Sigmoid colon (tissue), 7 donors: Measurements from ENCODE around the gene BST1. TPM values are rescaled to one million over a fixed set of nuclear protein-coding genes. Genes with fewer than 3 reads are reported as not detected.

Experiments
- DNase-seq: peaks from one replicate; pipeline ENCODE4 v3.0.0-alpha.2; 2019
- H3K27ac ChIP-seq, 4 donors: fragments of 200-600 bp; sonication (generic); one replicate each; pipeline ENCODE4 v1.5.1; 2016 to 2019; ENCODE audit warnings: mild to moderate bottlenecking in 1 of 4
- H3K27me3 ChIP-seq, 3 donors: fragments of 200-600 bp; sonication (generic); one replicate each; pipeline ENCODE4 v1.5.1; 2019; ENCODE audit warnings: mild to moderate bottlenecking in 1 of 3
- H3K36me3 ChIP-seq, 4 donors: fragments of 200-600 bp; sonication (generic); one replicate each; pipeline ENCODE4 v1.5.1; 2016 to 2019
- H3K4me1 ChIP-seq, 4 donors: fragments of 200-600 bp; sonication (generic); one replicate each; pipeline ENCODE4 v1.5.1; 2017 to 2019
- H3K4me3 ChIP-seq, 4 donors: fragments of 200-600 bp; sonication (generic); one replicate each; pipeline ENCODE4 v1.5.1; 2017 to 2019; ENCODE audit warnings: mild to moderate bottlenecking in 2 of 4, moderate library complexity in 1 of 4
- H3K9me3 ChIP-seq, 4 donors: fragments of 200-600 bp in 3 of 4; sonication (generic) in 3 of 4; one replicate each; pipeline versions ENCODE4 v1.5.1 to v1.6.1; 2013 to 2019
- CTCF ChIP-seq, 4 experiments: fragments of 450-650 bp in 3 of 4; fragments of 200-600 bp in 1 of 4; IDR thresholded peaks; one replicate each; pipeline ENCODE4 v1.5.1; 2016 to 2019; ENCODE audit warnings: antibody characterized with exemption in 4 of 4, mild to moderate bottlenecking in 3 of 4, moderate library complexity in 2 of 4
- EP300 ChIP-seq, 4 donors: sonication (generic); formaldehyde crosslinking; IDR thresholded peaks; one replicate each; pipeline ENCODE4 v1.6.1; 2017; ENCODE audit warnings: antibody characterized with exemption in 4 of 4
- POLR2A ChIP-seq, 2 donors: fragments of 450-650 bp; IDR thresholded peaks; one replicate each; pipeline ENCODE4 v1.6.1; 2016; ENCODE audit warnings: antibody characterized with exemption in 2 of 2, mild to moderate bottlenecking in 2 of 2, moderate library complexity in 2 of 2
- POLR2AphosphoS5 ChIP-seq, 4 donors: sonication (generic); formaldehyde crosslinking; IDR thresholded peaks; one replicate each; pipeline ENCODE4 v1.6.1; 2017; ENCODE audit warnings: antibody characterized with exemption in 4 of 4
- WGBS, 2 donors: extraction: QIAGEN DNeasy Blood & Tissue Kit; methylation state at CpG; one replicate each; pipeline ENCODE4 v1.1.7; 2013; 5-methylcytosine and 5-hydroxymethylcytosine counted together
- intact Hi-C: fragments of 100-400 bp; cut with DNase I; formaldehyde crosslinking; loops from one replicate; pipeline ENCODE4 v1.15.1; 2023
- polyA plus RNA-seq, 3 donors: library from polyadenylated mRNA; stranded (reverse); fragments of 200-250 nt; gene quantifications; one replicate each; pipeline ENCODE4 v1.2.3, GENCODE V29; 2013
- total RNA-seq, 4 donors: library from RNA; depleted of rRNA; stranded (reverse); fragments of >200 nt; gene quantifications; one replicate each; pipeline ENCODE4 v1.1.0, GENCODE V29; 2016
- donor health status: healthy with polysubstance abuse.
- donor health status: Bipolar disorder and iron deficiency.
- donor health status: healthy.

Gene BST1
- total and polyA plus RNA-seq, 7 donors = 4.8 to 11.8 (median 5.4) TPM

GRCh38 chr4:15658781-15659180 lies 44.1 kb upstream of the BST1 start:
- Histone ChIP-seq H3K4me1 (peaks cover 0 to 10% (median 7%) of the 10 kb centered on the region in 4 donors), H3K27me3 (no peaks in the 10 kb centered on the region), H3K4me3 (no peak overlapping the region), H3K36me3 (no peaks in the 10 kb centered on the region), H3K9me3 (no peaks in the 10 kb centered on the region), H3K27ac (no peak overlapping the region)
- no peak for TF ChIP-seq POLR2A (IDR thresholded peaks at IDR 0.05)
- TF ChIP-seq POLR2AphosphoS5 (IDR thresholded peaks at IDR 0.05) = no peak
- TF ChIP-seq CTCF (IDR thresholded peaks at IDR 0.05) = no peak
- no peak for TF ChIP-seq EP300 (IDR thresholded peaks at IDR 0.05)
- no peak for DNase-seq
- WGBS, 2 donors = 96 to 98% methylated on average over 2 of the region's 2 CpGs
- intact Hi-C loops = no loop called here

- DNase-seq = no peak
- Histone ChIP-seq H3K9me3 (no peaks in the 10 kb centered on the region), H3K4me1 (peaks cover 0 to 7% (median 3%) of the 10 kb centered on the region in 4 donors), H3K4me3 (no peak overlapping the region), H3K27ac (no peak overlapping the region), H3K27me3 (no peaks in the 10 kb centered on the region), H3K36me3 (no peaks in the 10 kb centered on the region)
- peak in 1 of 4 donors; percentile 48 for TF ChIP-seq POLR2AphosphoS5 (IDR thresholded peaks at IDR 0.05)
- no peak for TF ChIP-seq EP300 (IDR thresholded peaks at IDR 0.05)
- intact Hi-C loops = no loop called here
- WGBS, 2 donors = 86 to 94% methylated on average over 5 of the region's 5 CpGs
Observed at GRCh38 chr4:15659768-15660570, 42.9 kb upstream of the BST1 start.

GRCh38 chr4:15665753-15666365 lies 37.0 kb upstream of the BST1 start:
- 61 to 75% methylated on average over 3 of the region's 3 CpGs for WGBS, 2 donors
- intact Hi-C loops = no loop called here

GRCh38 chr4:15667006-15667405 lies 35.9 kb upstream of the BST1 start:
- Histone ChIP-seq H3K27ac (no peak overlapping the region), H3K4me1 (no peaks in the 10 kb centered on the region), H3K36me3 (no peaks in the 10 kb centered on the region), H3K9me3 (no peaks in the 10 kb centered on the region), H3K4me3 (no peak overlapping the region), H3K27me3 (no peaks in the 10 kb centered on the region)
- no peak for DNase-seq
- no peak for TF ChIP-seq CTCF (IDR thresholded peaks at IDR 0.05)
- TF ChIP-seq POLR2AphosphoS5 (IDR thresholded peaks at IDR 0.05) = no peak
- TF ChIP-seq POLR2A (IDR thresholded peaks at IDR 0.05) = no peak
- no peak for TF ChIP-seq EP300 (IDR thresholded peaks at IDR 0.05)
- intact Hi-C loops = no loop called here
- 89 to 93% methylated on average over 4 of the region's 4 CpGs for WGBS, 2 donors

More at GRCh38 chr4:15665753-15666365, 37.0 kb upstream of the BST1 start:
- H3K36me3 ChIP-seq = no peaks in the 10 kb centered on the region
- H3K4me3 ChIP-seq = no peak overlapping the region
- H3K9me3 ChIP-seq = no peaks in the 10 kb centered on the region
- TF ChIP-seq POLR2AphosphoS5 (IDR thresholded peaks at IDR 0.05) (peak in 1 of 4 donors; percentile 38), EP300 (IDR thresholded peaks at IDR 0.05) (no peak)
- no peaks in the 10 kb centered on the region for H3K27me3 ChIP-seq
- no peak for DNase-seq
- H3K27ac ChIP-seq = peak overlapping the region in 2 of 4 donors; percentile 17 to 35
- H3K4me1 ChIP-seq = no peaks in the 10 kb centered on the region

GRCh38 chr4:15668566-15669435 lies 34.1 kb upstream of the BST1 start:
- Histone ChIP-seq H3K36me3 (no peaks in the 10 kb centered on the region), H3K9me3 (no peaks in the 10 kb centered on the region), H3K27me3 (no peaks in the 10 kb centered on the region), H3K27ac (no peak overlapping the region), H3K4me1 (no peaks in the 10 kb centered on the region), H3K4me3 (no peak overlapping the region)
- no peak for DNase-seq
- 63 to 92% methylated on average over 1 of the region's 1 CpG for WGBS, 2 donors
- intact Hi-C loops = no loop called here
- TF ChIP-seq POLR2A (IDR thresholded peaks at IDR 0.05) = no peak
- TF ChIP-seq POLR2AphosphoS5 (IDR thresholded peaks at IDR 0.05) = no peak
- no peak for TF ChIP-seq CTCF (IDR thresholded peaks at IDR 0.05)
- TF ChIP-seq EP300 (IDR thresholded peaks at IDR 0.05) = no peak
